Panc1 (cell line): ENCODE measurements around the gene DHX15. TPM values are rescaled to one million over a fixed set of nuclear protein-coding genes. Genes with fewer than 3 reads are reported as not detected.

Experiments used
- ATAC-seq: fragments of 200-7000 bp; cut with Tn5 transposase; 2 replicates; pipeline ENCODE4 v1.9.1; 2020; ENCODE audit warnings: mild to moderate bottlenecking, moderate library complexity
- BruUV-seq: library from RNA; stranded (reverse); fragments of 400-500 nt; replicated peaks from 2 replicates; lab custom pipeline; 2021; lab: Mats Ljungman, UMichigan
- CTCF ChIA-PET: fragments of 300-600 bp; sonication (Branson Sonifier 250); formaldehyde crosslinking; loops from one replicate; lab custom pipeline; 2022; ENCODE audit warnings: antibody characterized with exemption; lab: Charles Lee
- POLR2A ChIA-PET: fragments of 300-600 bp; sonication (Branson Sonifier 250); formaldehyde crosslinking; loops from one replicate; lab custom pipeline; 2022; ENCODE audit warnings: antibody characterized with exemption; lab: Charles Lee
- DNase-seq: peaks from one replicate; pipeline ENCODE4 v3.0.0-alpha.2; 2010; ENCODE audit warnings: low read depth, low spot score
- H3K27ac ChIP-seq: 2 replicates; pipeline ENCODE4 v1.5.1; 2011; ENCODE audit warnings: mild to moderate bottlenecking, low read length, inconsistent platforms
- H3K27me3 ChIP-seq: fragments of 200-500 bp; sonication (Bioruptor generic); 2 replicates; pipeline ENCODE4 v1.6.0; 2014; ENCODE audit warnings: low read length, inconsistent platforms; ENCODE audit not compliant: control insufficient read depth, insufficient read depth
- H3K36me3 ChIP-seq: fragments of 200-500 bp; sonication (Bioruptor generic); 2 replicates; pipeline ENCODE4 v1.5.1; 2014; ENCODE audit warnings: inconsistent platforms, mild to moderate bottlenecking, low read length, moderate library complexity; ENCODE audit not compliant: control insufficient read depth, insufficient read depth
- H3K4me1 ChIP-seq: 2 replicates; pipeline ENCODE4 v1.5.1; 2011; ENCODE audit warnings: inconsistent platforms, mild to moderate bottlenecking, low read length, moderate library complexity; ENCODE audit not compliant: control insufficient read depth, insufficient read depth
- H3K4me3 ChIP-seq, 2 experiments: 2 replicates each; pipeline ENCODE4 v1.5.1; 2011 to 2012; ENCODE audit warnings: low read depth in 2 of 2, low read length in 2 of 2, mild to moderate bottlenecking in 2 of 2, inconsistent platforms in 1 of 2, moderate library complexity in 1 of 2
- H3K9me3 ChIP-seq: fragments of 200-500 bp; sonication (Bioruptor generic); 2 replicates; pipeline ENCODE4 v1.5.1; 2014; ENCODE audit warnings: low read depth, mild to moderate bottlenecking, inconsistent platforms, low read length, moderate library complexity; ENCODE audit not compliant: control insufficient read depth, insufficient read depth
- POLR2AphosphoS5 ChIP-seq: IDR thresholded peaks from 2 replicates; pipeline ENCODE4 v1.6.1; 2012; ENCODE audit warnings: mild to moderate bottlenecking, low read depth, low read length, moderate library complexity
- SIN3A ChIP-seq: IDR thresholded peaks from 2 replicates; pipeline ENCODE4 v1.6.1; 2012; ENCODE audit warnings: low read depth, mild to moderate bottlenecking, low read length, moderate library complexity, borderline replicate concordance; ENCODE audit not compliant: insufficient read depth
- TCF7L2 ChIP-seq: IDR thresholded peaks from 2 replicates; pipeline ENCODE4 v1.6.1; 2011; ENCODE audit warnings: mild to moderate bottlenecking, low read depth, low read length, inconsistent platforms
- in situ Hi-C: cut with HindIII; loops from 2 replicates; pipeline ENCODE4 v1.10.0; 2016; ENCODE audit warnings: low sequenced_read_pairs, low pct_unique_long_range_greater_than_20kb
- intact Hi-C: fragments of 100-400 bp; cut with micrococcal nuclease; formaldehyde crosslinking; loops from one replicate; pipeline ENCODE4 v1.10.0; 2022; ENCODE audit not compliant: unreplicated experiment
- total RNA-seq: library from RNA; stranded (reverse); gene quantifications from one replicate; pipeline ENCODE4 v1.2.1, GENCODE V29; 2021; ENCODE audit not compliant: unreplicated experiment
- TF ChIP-seq, protein P1 (sequence below): fragments of 450-650 bp; IDR thresholded peaks from 2 replicates; pipeline ENCODE4 v1.5.1; 2017; ENCODE audit warnings: mild to moderate bottlenecking
- TF ChIP-seq, protein P2 (sequence below), 2 experiments: IDR thresholded peaks; 2 replicates each; pipeline ENCODE4 v1.6.1; 2011 to 2012; ENCODE audit warnings: low read depth in 2 of 2, control low read depth in 1 of 2, low read length in 1 of 2, mild to moderate bottlenecking in 1 of 2, moderate library complexity in 1 of 2; ENCODE audit not compliant: insufficient read depth in 1 of 2

The DHX15 gene
- total RNA-seq, 1 experiment from 2014 or later = 118 TPM

DNA sequence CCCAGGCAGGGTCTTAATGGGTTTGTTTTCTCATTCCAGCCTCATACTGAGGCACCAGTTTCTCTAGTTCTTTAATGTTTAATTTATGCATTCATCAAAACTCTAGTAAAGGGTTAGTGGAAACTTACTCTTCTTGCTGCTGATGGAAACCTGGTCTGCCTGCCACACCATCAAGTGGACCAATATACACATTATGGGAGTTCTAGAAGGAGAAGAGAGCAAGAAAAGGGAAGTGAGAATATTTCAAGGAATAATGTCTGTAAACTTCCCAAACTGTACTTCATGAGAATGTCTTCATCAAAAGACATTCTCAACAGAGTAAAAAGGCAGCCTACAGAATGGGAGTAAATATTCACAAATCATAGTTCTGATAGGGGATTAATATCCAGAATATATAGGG lies 20.9 kb upstream of the DHX15 start:
- Histone ChIP-seq H3K27ac (no peak overlapping the region), H3K4me1 (no peaks in the 10 kb centered on the region), H3K9me3 (no peaks in the 10 kb centered on the region), H3K4me3 (no peak overlapping the region), H3K36me3 (no peaks in the 10 kb centered on the region), H3K27me3 (no peaks in the 10 kb centered on the region)
- in situ Hi-C loops = no loop called here
- ChIA-PET CTCF (no interaction called here), POLR2A (no interaction called here)
- intact Hi-C loops = no loop called here
- BruUV-seq = no TSS peak
- TF ChIP-seq SIN3A (no peak), TCF7L2 (no peak), POLR2AphosphoS5 (no peak)
- TF ChIP-seq, protein P1, sequence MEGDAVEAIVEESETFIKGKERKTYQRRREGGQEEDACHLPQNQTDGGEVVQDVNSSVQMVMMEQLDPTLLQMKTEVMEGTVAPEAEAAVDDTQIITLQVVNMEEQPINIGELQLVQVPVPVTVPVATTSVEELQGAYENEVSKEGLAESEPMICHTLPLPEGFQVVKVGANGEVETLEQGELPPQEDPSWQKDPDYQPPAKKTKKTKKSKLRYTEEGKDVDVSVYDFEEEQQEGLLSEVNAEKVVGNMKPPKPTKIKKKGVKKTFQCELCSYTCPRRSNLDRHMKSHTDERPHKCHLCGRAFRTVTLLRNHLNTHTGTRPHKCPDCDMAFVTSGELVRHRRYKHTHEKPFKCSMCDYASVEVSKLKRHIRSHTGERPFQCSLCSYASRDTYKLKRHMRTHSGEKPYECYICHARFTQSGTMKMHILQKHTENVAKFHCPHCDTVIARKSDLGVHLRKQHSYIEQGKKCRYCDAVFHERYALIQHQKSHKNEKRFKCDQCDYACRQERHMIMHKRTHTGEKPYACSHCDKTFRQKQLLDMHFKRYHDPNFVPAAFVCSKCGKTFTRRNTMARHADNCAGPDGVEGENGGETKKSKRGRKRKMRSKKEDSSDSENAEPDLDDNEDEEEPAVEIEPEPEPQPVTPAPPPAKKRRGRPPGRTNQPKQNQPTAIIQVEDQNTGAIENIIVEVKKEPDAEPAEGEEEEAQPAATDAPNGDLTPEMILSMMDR = no peak
- TF ChIP-seq, protein P2, sequence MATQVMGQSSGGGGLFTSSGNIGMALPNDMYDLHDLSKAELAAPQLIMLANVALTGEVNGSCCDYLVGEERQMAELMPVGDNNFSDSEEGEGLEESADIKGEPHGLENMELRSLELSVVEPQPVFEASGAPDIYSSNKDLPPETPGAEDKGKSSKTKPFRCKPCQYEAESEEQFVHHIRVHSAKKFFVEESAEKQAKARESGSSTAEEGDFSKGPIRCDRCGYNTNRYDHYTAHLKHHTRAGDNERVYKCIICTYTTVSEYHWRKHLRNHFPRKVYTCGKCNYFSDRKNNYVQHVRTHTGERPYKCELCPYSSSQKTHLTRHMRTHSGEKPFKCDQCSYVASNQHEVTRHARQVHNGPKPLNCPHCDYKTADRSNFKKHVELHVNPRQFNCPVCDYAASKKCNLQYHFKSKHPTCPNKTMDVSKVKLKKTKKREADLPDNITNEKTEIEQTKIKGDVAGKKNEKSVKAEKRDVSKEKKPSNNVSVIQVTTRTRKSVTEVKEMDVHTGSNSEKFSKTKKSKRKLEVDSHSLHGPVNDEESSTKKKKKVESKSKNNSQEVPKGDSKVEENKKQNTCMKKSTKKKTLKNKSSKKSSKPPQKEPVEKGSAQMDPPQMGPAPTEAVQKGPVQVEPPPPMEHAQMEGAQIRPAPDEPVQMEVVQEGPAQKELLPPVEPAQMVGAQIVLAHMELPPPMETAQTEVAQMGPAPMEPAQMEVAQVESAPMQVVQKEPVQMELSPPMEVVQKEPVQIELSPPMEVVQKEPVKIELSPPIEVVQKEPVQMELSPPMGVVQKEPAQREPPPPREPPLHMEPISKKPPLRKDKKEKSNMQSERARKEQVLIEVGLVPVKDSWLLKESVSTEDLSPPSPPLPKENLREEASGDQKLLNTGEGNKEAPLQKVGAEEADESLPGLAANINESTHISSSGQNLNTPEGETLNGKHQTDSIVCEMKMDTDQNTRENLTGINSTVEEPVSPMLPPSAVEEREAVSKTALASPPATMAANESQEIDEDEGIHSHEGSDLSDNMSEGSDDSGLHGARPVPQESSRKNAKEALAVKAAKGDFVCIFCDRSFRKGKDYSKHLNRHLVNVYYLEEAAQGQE (IDR thresholded peaks at IDR 0.05; ENCODE audit: insufficient read depth in 1 of 2, low read depth in 2 of 2, low read length in 1 of 2) = no peak
- ATAC-seq (no peak), DNase-seq (no peak)

DNA sequence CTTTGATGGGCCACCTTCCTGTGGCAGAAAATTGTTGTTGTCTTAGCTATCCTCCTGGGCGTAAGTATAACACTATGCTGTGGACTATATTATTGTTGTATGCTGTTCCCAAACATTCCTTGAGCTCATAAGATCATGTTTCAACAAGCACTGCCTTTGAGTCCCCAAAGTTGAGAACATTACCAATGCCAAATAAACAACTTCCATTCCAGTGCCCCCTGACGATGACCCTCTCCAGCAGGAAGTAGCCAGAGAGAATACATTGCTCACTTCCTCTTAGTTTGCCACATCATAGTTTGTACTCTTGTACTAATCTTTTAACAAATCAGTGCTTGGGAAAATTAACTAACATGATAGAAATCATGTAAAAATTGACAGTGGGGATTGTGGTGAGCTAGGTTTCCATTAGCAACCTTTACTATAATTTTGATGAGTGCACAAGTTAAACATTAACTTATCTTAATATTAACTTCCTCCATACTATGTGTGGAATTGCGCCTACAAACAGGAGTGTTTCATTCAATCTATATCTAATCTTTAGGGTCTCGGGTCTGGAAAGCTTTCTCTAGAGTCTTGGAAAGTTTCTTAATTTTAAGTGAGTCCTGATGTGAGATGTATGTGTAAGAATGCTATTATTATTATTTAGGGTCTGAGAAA lies 20.3 kb upstream of the DHX15 start:
- BruUV-seq = no TSS peak
- ATAC-seq (no peak), DNase-seq (no peak)
- CTCF ChIA-PET = no interaction called here
- POLR2A ChIA-PET = no interaction called here
- TF ChIP-seq SIN3A (no peak), POLR2AphosphoS5 (no peak), TCF7L2 (no peak)
- TF ChIP-seq, protein P1 = no peak
- TF ChIP-seq, protein P2 (IDR thresholded peaks at IDR 0.05; ENCODE audit: insufficient read depth in 1 of 2, low read depth in 2 of 2, low read length in 1 of 2) = no peak
- no peak overlapping the region for H3K27ac ChIP-seq
- no peaks in the 10 kb centered on the region for H3K9me3 ChIP-seq
- intact Hi-C loops (no loop called here), in situ Hi-C loops (no loop called here)
- no peaks in the 10 kb centered on the region for H3K4me1 ChIP-seq
- H3K27me3 ChIP-seq = no peaks in the 10 kb centered on the region
- no peaks in the 10 kb centered on the region for H3K36me3 ChIP-seq
- H3K4me3 ChIP-seq = no peak overlapping the region
